ENCODE measurements around the gene AVPR2.

GRCh38 chrX:153854702-153855101, 49.8 kb upstream of the AVPR2 start:
- TF ChIP-seq CTCF (IDR thresholded peaks at IDR 0.05; ENCODE audit: low read depth, low read length) (no peak), EZH2phosphoT487 (IDR thresholded peaks at IDR 0.05; ENCODE audit: low read depth) (no peak)
